ENCODE data around the gene ERVMER34-1. TPM values are rescaled to one million over a fixed set of nuclear protein-coding genes. Genes with fewer than 3 reads are reported as not detected.

Gene ERVMER34-1
- under 0.01 TPM in 1 of 2 replicates, not detected in the other for total RNA-seq

GRCh38 chr4:52750819-52751486 is at the start of gene ERVMER34-1:
Gene ERVMER34-1 (minus strand): TSS chr4:52751425. CDS start chr4:52745520, 5,905 bp downstream.

Other genes with a start within 250 kb of the ERVMER34-1 start
- gene USP46, start 92.1 kb downstream of the ERVMER34-1 start, total RNA-seq: 14.1 and 15.5 TPM in 2 replicates
- 0.19 and 0.28 TPM in 2 replicates for gene RASL11B, start 110.9 kb upstream of the ERVMER34-1 start, total RNA-seq

All from regular cardiac myocyte (primary cell).